T-helper 2 cell treated with Interferon-gamma antibody and Interleukin-4, amounts not matched to agents 5 μg/mL and 100 μg/mL, for 36 hours (primary cell): ENCODE data around the gene NR4A3.
A peak's percentile ranks its signal among the peaks of the same experiment; 100 is the strongest.

ENCODE experiments used
- DNase-seq: peaks from one replicate; pipeline ENCODE4 v3.0.0; 2021; ENCODE audit warnings: low spot score
- H3K27ac Mint-ChIP-seq: one replicate; pipeline ENCODE4 v1.8.0; 2021; ENCODE audit warnings: mild to moderate bottlenecking, mixed read lengths
- H3K27me3 Mint-ChIP-seq: one replicate; pipeline ENCODE4 v1.8.0; 2021; ENCODE audit warnings: low read depth, mixed read lengths
- H3K36me3 Mint-ChIP-seq: one replicate; pipeline ENCODE4 v1.8.0; 2021; ENCODE audit warnings: low read depth, mixed read lengths
- H3K4me1 Mint-ChIP-seq: one replicate; pipeline ENCODE4 v1.8.0; 2021; ENCODE audit warnings: low read depth, mixed read lengths
- H3K4me3 Mint-ChIP-seq: one replicate; pipeline ENCODE4 v1.8.0; 2022; ENCODE audit warnings: mild to moderate bottlenecking, moderate library complexity, mixed read lengths
- H3K9me3 Mint-ChIP-seq: one replicate; pipeline ENCODE4 v1.8.0; 2021; ENCODE audit warnings: mixed read lengths

Gene NR4A3

DNA sequence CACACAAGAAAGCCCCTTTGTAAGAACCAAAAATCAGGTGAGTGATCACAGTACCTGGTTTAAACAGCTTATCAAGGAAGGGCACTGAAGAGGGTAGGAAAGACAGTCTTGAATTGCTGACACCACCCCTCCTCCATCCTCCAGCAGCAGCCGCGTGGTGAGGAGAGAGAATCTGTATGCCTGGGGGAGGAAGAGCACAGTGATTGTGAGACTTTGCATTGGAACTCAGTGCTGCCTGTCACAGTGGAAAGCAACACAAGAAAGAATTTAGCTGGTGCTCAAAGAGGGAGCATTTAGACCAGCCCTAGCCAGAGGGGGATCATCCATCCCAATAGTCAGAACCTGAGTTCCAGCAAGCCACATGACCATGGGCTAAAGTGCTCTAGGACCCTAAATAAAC lies 73.1 kb downstream of the NR4A3 start:
- DNase-seq, result no peak
- H3K9me3 Mint-ChIP-seq, result no peaks in the 10 kb centered on the region
- no peaks in the 10 kb centered on the region for H3K36me3 Mint-ChIP-seq
- H3K27ac Mint-ChIP-seq, result no peak overlapping the region
- H3K4me1 Mint-ChIP-seq, result peaks cover 4% of the 10 kb centered on the region
- H3K27me3 Mint-ChIP-seq, result peaks cover 52% of the 10 kb centered on the region
- H3K4me3 Mint-ChIP-seq, result no peak overlapping the region

DNA sequence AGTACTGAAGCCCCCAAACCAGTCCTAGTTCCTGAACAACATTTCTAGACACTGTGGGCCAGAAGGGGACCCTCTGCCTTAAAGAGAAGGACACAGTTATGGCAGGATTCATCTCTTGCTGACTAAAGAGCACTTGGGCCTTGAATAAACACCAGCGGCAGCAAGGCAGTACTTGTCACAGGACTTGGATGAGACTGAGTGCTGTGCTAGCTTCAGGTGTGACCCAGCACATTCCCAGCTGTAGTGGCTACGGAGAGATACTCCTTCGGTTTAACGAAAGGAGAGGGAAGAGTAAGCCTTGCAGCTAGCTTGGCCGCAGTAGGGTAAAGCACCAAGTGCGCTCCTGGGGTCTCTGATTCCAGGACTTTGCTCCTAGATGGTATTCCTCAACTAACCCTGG lies 73.8 kb downstream of the NR4A3 start:
- Mint-ChIP-seq H3K4me1 (peaks cover 4% of the 10 kb centered on the region), H3K27ac (no peak overlapping the region), H3K4me3 (no peak overlapping the region), H3K36me3 (no peaks in the 10 kb centered on the region), H3K27me3 (peaks cover 57% of the 10 kb centered on the region), H3K9me3 (no peaks in the 10 kb centered on the region)
- no peak for DNase-seq

DNA sequence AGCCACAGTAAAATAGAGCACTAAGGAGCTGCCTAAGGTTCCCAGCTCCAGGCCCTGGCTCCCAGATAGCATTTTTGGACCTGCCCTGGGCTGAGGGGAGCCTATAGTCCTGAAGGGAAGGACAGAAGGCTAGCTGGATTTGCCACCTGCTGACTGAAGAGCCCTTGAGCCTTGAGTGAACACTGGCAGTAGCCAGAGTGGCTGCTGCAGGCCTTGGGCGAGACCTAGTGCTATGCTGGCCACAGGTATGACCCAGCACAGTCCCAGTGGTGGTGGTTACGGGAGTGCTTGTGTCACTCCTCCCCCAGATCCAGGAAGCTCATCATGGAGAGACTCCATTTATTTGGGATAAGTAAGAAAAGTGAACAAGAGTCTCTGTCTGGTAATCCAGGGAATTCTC lies 74.4 kb downstream of the NR4A3 start:
- Mint-ChIP-seq H3K4me1 (peaks cover 4% of the 10 kb centered on the region), H3K4me3 (no peak overlapping the region), H3K36me3 (no peaks in the 10 kb centered on the region), H3K27me3 (peaks cover 60% of the 10 kb centered on the region), H3K27ac (no peak overlapping the region), H3K9me3 (no peaks in the 10 kb centered on the region)
- DNase-seq, result no peak

DNA sequence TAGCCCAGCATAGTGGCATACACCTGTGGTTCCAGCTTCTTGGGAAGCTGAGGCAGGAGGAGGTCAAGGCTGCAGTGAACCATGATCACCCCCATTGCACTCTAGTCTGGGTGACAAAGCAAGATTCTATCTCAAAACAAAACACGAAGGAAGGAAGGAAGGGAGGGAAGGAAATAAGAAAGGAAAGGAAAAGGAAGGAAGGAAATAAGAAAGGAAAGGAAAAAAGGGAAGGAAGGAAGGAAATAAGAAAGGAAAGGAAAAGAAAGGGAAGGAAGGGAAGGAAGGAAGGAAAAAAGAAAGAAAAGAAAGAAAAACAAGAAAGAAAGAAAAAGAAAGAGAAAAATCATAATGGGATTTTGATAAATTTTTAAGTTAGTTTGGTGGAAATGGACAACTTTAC lies 81.7 kb downstream of the NR4A3 start:
- Mint-ChIP-seq H3K27ac (no peak overlapping the region), H3K4me1 (peaks cover 22% of the 10 kb centered on the region), H3K36me3 (no peaks in the 10 kb centered on the region), H3K9me3 (no peaks in the 10 kb centered on the region), H3K27me3 (peaks cover 36% of the 10 kb centered on the region), H3K4me3 (no peak overlapping the region)
- DNase-seq, result no peak

DNA sequence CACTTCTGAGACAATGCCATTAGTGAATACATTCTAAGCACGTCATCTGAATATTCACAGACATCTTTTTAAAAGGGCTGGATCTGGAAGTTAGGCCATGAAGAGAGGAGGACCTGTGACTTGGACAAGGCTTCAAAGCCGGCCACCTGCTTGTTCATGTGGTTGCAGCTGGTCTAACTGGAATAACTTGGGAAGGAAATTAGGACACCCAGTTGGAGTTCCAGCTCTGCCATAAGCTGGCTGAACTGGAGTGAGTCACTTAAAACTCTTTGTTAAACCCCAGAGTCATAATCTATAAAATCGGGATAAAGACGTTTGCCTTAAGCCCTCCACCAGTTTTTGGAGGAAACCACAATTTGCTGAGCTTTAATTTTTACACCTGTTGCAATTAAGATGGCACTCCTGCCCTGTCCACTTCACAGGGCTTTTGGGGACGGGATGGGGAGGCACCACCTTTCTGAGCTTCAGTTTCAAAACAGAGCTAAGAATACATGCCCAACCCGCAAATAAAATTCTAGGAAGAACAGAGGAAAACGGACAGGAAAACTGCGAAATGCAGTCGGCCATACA lies 84.2 kb downstream of the NR4A3 start:
- peak overlapping the region; percentile 99 for H3K4me3 Mint-ChIP-seq
- peaks cover 31% of the 10 kb centered on the region for H3K4me1 Mint-ChIP-seq
- no peaks in the 10 kb centered on the region for H3K9me3 Mint-ChIP-seq
- peak overlapping the region; percentile 93 for H3K27ac Mint-ChIP-seq
- peaks cover 3% of the 10 kb centered on the region for H3K36me3 Mint-ChIP-seq
- peaks cover 18% of the 10 kb centered on the region for H3K27me3 Mint-ChIP-seq
- DNase-seq, result no peak

DNA sequence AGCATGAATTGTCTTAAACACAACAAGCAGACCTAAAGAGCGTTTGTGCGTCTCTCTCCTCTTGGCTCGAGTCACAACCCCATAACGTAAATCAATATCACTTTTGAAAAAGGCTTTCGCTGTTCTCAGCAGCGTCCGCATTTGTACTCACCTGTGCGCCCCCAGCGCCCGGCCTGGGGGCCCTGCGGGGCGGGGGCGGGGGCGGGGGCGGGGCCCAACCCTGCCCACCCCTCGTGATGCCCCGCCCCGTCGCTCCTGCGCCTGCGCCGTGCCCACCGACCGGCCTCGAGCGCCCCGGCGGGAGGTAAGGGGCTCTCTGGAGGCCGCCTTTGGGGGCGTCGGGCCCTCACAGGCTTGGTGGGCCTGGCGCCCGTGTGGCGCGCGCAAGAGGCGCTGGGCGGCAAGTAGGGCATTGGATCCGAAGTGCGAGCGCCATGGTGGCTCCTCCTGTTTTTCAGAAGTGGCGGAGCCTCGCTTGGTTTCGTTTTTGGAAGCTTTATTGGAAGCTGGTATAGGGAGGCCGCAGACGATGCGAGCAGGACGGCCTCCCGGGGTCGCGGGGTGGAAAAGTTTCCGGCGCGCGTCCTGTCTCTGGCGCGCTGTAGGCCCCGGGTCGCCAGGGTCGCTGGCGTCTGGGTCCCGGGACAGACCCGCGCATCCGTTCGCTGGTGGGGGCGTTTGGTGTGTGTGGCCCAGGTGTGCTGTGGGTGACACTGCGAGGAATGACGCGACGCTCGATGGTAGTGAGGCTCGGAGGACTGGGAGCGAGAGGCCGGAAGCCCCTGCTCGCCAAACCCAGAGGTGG lies 84.9 kb downstream of the NR4A3 start, which contains the start of gene STX17:
STX17 (plus strand) TSS at position 252 of the 805 bp plus-strand sequence. CDS start 8,586 bp downstream, outside the sequence.
- DNase-seq, result peak; percentile 77
- Mint-ChIP-seq H3K36me3 (peaks cover 7% of the 10 kb centered on the region), H3K27ac (peak within 1 kb of the TSS; percentile 97), H3K4me1 (peaks cover 34% of the 10 kb centered on the region), H3K27me3 (peaks cover 18% of the 10 kb centered on the region), H3K9me3 (no peaks in the 10 kb centered on the region), H3K4me3 (peak within 1 kb of the TSS; percentile 99)

DNA sequence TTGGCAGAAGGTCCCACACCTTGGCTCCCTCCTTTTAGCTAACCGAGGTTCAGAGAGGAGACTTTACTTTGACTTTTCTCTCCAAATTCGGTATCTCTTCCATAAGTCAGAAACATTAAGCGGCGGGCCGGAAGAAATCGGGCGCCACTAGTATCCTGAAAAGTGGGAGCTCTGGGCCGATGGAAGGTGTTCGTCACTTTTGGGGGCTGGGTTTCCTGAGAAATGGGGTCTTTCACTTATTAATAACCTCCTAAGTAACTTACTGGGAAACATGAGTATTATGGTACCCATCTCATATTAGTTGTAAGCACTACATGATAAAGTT lies 85.5 kb downstream of the NR4A3 start:
- Mint-ChIP-seq H3K27me3 (peaks cover 16% of the 10 kb centered on the region), H3K27ac (peak overlapping the region; percentile 97), H3K4me3 (peak overlapping the region; percentile 99), H3K36me3 (peaks cover 9% of the 10 kb centered on the region), H3K4me1 (peaks cover 35% of the 10 kb centered on the region), H3K9me3 (no peaks in the 10 kb centered on the region)
- DNase-seq, result no peak

DNA sequence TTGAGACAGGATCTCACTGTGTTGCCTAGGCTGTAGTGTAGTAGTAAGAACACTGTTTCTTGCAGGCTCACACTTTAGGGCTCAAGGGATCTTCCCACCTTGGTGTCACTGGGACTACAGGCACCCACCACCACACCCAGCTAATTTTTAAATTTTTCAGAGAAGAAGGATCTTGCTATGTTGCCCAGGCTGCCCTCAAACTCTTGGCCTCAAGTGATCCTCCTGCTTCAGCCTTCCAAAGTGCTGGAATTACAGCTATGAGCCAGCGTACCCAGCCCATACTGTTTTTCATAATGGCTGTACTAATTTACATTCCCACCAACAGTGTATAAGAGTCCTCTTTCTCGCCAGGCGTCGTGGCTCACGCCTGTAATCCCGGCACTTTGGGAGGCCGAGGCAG lies 89.9 kb downstream of the NR4A3 start:
- no peak for DNase-seq
- Mint-ChIP-seq H3K27ac (no peak overlapping the region), H3K4me3 (no peak overlapping the region), H3K36me3 (peaks cover 28% of the 10 kb centered on the region), H3K4me1 (peaks cover 27% of the 10 kb centered on the region), H3K9me3 (no peaks in the 10 kb centered on the region), H3K27me3 (no peaks in the 10 kb centered on the region)
